Fibroblast of villous mesenchyme (primary cell): ENCODE results near the gene TEX264. TPM values are rescaled to one million over a fixed set of nuclear protein-coding genes. Genes with fewer than 3 reads are reported as not detected.

Experiments
- DNase-seq: peaks from one replicate; pipeline ENCODE4 v3.0.0-alpha.2; 2010; ENCODE audit warnings: low read depth
- H3K4me3 ChIP-seq: 2 replicates; pipeline ENCODE4 v1.5.1; 2011; ENCODE audit warnings: low read depth, mild to moderate bottlenecking, low read length
- CTCF ChIP-seq: IDR thresholded peaks from 2 replicates; pipeline ENCODE4 v1.5.1; 2012; ENCODE audit warnings: low read depth, mild to moderate bottlenecking, low read length; ENCODE audit not compliant: insufficient read depth
- total RNA-seq: library from RNA; depleted of rRNA; stranded (reverse); fragments of >200 nt; gene quantifications from 2 replicates; pipeline ENCODE4 v1.2.3, GENCODE V29; 2012

Gene TEX264
- total RNA-seq, 1 donor = 37.6 TPM

- no peak for DNase-seq
- TF ChIP-seq CTCF = no peak
- H3K4me3 ChIP-seq = no peak overlapping the region
These were observed 41.9 kb downstream of the TEX264 start for GRCh38 chr3:51712963-51713362.

DNA sequence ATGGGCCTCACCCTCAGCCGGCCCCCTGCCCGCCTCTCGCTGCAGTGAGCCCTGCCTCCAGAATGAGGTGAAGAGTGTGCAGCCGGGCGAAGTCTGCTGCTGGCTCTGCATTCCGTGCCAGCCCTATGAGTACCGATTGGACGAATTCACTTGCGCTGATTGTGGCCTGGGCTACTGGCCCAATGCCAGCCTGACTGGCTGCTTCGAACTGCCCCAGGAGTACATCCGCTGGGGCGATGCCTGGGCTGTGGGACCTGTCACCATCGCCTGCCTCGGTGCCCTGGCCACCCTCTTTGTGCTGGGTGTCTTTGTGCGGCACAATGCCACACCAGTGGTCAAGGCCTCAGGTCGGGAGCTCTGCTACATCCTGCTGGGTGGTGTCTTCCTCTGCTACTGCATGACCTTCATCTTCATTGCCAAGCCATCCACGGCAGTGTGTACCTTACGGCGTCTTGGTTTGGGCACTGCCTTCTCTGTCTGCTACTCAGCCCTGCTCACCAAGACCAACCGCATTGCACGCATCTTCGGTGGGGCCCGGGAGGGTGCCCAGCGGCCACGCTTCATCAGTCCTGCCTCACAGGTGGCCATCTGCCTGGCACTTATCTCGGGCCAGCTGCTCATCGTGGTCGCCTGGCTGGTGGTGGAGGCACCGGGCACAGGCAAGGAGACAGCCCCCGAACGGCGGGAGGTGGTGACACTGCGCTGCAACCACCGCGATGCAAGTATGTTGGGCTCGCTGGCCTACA is 44.4 kb downstream of the TEX264 start:
- H3K4me3 ChIP-seq = no peak overlapping the region
- no peak for TF ChIP-seq CTCF
- no peak for DNase-seq

DNA sequence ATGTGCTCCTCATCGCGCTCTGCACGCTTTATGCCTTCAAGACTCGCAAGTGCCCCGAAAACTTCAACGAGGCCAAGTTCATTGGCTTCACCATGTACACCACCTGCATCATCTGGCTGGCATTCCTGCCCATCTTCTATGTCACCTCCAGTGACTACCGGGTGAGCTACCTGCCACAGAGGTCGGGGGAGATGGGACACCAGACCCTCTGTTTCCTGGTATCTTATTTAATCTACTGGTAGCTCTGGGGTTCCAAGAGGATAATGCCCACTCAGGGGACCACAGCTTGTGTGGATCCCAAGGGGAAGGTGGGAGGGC is 44.9 kb downstream of the TEX264 start:
- H3K4me3 ChIP-seq = no peak overlapping the region
- no peak for TF ChIP-seq CTCF
- no peak for DNase-seq

DNA sequence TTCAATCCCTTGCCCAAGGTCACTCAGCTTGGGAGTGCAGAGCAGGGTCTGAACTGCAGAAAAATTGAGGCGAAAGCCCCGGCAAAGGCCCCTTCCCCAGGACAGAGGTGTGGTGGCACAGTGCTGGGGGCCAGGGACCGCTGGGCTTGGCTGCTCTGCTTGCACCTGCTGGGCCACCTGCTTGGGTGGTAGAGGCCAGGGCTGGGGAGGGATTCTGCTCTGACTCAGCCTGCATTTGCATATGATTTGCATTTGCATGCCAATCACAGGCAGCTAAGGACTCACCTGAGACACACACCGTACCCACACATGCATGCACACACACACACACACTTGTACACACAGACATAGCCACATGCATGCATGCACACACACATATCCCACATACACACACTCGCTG is 45.8 kb downstream of the TEX264 start:
- H3K4me3 ChIP-seq = no peak overlapping the region
- no peak for DNase-seq
- no peak for TF ChIP-seq CTCF

DNA sequence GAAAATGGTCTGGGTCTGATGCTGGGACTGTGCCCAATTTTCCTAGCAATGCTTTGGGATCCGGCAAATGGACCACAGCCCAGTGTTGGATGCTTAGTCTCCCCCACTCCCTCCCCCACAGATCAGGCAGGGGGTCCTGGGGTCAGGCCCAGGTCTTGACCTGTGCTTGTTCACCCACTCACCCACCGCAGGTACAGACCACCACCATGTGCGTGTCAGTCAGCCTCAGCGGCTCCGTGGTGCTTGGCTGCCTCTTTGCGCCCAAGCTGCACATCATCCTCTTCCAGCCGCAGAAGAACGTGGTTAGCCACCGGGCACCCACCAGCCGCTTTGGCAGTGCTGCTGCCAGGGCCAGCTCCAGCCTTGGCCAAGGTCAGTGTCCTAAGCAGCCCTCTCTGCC is 46.4 kb downstream of the TEX264 start:
- no peak overlapping the region for H3K4me3 ChIP-seq
- TF ChIP-seq CTCF = no peak
- DNase-seq = no peak

- H3K4me3 ChIP-seq = no peak overlapping the region
- no peak for TF ChIP-seq CTCF
- DNase-seq = no peak
These were observed 46.9 kb downstream of the TEX264 start for GRCh38 chr3:51717947-51718346.
